Astrocyte of the cerebellum (primary cell): Measurements from ENCODE around the gene CNGA1.
"Not testable (repeated sequence)": the region's sequence is repeated elsewhere in the genome, so short reads cannot be mapped to it uniquely, and the experiment has no call there.

Source experiments
- DNase-seq: peaks from one replicate; pipeline ENCODE4 v3.0.0-alpha.2; 2011; ENCODE audit warnings: low read depth
- H3K4me3 ChIP-seq: 2 replicates; pipeline ENCODE4 v1.5.1; 2011; ENCODE audit warnings: mild to moderate bottlenecking, low read depth, low read length, moderate library complexity
- in situ Hi-C: cut with HindIII; loops from 2 replicates; pipeline ENCODE4 v1.10.0; 2017; ENCODE audit warnings: low sequenced_read_pairs
- TF ChIP-seq, protein P1 (sequence below): IDR thresholded peaks from 2 replicates; pipeline ENCODE4 v1.5.1; 2012; ENCODE audit warnings: low read length, low read depth, moderate library complexity, mild to moderate bottlenecking; ENCODE audit errors: missing control alignments

Gene CNGA1

DNA sequence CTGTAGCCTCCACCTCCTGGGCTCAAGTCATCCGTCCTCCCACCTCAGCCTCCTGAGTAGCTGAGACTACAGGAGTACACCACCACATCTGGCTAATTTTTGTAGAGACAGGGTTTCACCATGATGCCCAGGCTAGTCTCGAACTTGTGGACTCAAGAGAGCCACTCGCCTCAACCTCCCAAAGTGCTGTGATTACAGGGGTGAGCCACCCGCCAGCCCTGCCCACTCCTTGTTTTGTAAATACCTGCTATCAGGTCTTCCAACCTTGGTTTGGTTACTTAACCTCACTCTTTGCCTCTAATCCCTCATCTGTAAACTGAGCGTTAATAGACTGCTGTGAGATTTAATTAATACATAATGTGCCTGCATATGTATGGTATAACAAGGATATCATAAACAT lies 803 bp downstream of the CNGA1 start:
- no peak overlapping the region for H3K4me3 ChIP-seq
- in situ Hi-C loops, result no loop called here
- TF ChIP-seq, protein P1, sequence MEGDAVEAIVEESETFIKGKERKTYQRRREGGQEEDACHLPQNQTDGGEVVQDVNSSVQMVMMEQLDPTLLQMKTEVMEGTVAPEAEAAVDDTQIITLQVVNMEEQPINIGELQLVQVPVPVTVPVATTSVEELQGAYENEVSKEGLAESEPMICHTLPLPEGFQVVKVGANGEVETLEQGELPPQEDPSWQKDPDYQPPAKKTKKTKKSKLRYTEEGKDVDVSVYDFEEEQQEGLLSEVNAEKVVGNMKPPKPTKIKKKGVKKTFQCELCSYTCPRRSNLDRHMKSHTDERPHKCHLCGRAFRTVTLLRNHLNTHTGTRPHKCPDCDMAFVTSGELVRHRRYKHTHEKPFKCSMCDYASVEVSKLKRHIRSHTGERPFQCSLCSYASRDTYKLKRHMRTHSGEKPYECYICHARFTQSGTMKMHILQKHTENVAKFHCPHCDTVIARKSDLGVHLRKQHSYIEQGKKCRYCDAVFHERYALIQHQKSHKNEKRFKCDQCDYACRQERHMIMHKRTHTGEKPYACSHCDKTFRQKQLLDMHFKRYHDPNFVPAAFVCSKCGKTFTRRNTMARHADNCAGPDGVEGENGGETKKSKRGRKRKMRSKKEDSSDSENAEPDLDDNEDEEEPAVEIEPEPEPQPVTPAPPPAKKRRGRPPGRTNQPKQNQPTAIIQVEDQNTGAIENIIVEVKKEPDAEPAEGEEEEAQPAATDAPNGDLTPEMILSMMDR, result no peak
- no peak for DNase-seq

DNA sequence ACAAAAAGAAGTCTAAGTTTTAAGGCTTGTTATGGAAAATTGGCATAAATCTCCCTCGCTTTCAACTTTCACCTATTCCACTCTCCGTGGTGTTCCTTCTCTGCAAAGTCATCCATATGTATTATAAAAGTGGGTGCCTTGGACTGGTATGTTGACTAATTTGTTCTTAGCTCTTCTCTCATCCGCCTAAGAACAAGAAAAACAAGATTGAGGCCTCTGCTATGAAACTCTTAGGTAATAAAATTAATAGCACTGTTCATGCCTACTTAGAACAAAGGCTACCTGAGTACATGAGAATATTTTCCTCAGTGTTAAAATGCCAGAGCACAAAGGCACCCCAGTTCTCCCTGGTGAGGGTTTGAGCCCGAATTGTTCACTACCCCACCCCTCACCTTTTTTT lies 1.3 kb downstream of the CNGA1 start:
- in situ Hi-C loops, result no loop called here
- TF ChIP-seq, protein P1, result no peak
- no peak for DNase-seq
- H3K4me3 ChIP-seq, result no peak overlapping the region

DNA sequence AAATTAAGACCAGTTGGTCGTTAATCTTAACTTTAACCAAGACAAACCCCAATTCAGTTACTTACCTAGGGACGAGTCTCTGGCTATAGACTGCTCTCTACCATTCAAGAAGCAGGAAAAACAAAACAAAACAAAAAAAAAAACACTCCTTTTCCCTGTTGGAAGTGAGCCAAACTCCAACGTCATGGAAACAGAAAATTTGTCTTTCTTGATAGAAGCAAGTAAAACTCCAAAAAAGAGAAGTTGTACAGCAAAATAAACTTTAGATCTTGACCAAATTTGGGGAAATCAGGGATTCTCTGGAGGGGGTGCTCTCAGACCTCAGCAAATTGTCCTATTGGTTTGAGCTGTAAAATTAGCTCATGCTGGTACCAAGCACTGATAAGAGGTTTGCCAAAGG lies 3.7 kb downstream of the CNGA1 start:
- in situ Hi-C loops, result no loop called here
- TF ChIP-seq, protein P1, result no peak
- H3K4me3 ChIP-seq, result no peak overlapping the region
- no peak for DNase-seq

DNA sequence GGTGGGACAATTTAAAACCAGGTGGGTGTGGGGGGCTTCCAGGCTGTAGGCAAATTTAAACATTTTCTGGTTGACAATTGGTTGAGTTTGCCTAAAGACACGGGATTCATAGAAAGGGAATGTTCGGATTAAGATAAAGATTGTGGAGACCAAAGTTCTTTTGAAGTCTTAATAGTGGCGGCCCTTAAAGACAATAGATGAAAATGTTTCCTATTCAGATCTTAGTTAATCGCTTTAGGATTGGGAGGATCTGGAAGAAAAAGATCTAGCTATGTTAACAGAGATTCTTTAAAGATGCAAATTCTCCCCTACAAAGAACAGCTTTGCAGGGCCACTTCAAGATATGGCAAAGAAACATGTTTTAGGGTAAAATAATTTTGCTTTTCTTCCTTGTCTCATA lies 4.8 kb downstream of the CNGA1 start:
- in situ Hi-C loops, result no loop called here
- TF ChIP-seq, protein P1, result no peak
- DNase-seq, result no peak
- H3K4me3 ChIP-seq, result no peak overlapping the region

DNA sequence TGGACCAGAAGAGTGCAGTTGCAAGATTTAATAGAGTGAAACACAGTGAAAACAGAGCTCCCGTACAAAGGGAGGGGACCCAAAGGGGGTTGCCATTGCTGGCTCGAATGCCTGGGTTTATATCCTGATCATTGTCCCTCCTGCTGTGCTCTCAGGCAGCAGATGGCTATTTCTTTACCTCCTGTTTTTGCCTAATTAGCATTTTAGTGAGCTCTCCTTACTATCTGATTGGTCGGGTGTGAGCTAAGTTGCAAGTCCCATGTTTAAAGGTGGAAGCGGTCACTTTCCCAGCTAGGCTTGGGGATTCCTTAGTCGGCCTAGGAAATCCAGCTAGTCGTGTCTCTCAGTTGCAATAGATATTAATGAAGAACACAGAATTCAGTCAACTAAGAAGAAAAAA lies 5.6 kb downstream of the CNGA1 start:
- H3K4me3 ChIP-seq, DNase-seq, in situ Hi-C loops: not testable (repeated sequence)

DNA sequence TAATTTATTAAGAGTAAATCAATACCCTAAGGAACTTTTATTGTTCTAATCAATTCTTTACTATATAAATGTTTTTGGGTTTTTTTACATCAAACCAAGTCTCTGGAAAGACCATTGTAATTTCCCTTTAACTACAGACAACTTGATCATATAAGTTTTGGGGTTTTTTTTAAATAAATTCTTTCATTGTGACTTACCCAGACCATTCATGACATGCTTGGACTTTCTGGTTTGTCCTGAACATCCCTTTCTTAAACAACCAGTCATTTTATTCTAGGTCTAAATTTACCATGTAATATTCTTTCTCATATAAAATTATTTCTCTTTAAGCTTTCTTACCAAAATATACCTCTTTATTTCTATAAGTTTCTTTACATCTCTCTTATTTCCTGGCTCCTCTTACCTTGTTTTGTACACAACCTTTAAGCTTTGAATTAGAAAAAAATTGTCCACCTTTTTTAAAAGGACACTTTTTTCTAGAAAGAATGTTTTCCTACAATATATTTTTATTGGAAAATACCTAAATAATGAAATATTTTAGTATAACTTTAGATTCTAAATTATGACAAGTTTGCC lies 8.4 kb downstream of the CNGA1 start:
- TF ChIP-seq, protein P1, result no peak
- DNase-seq, result no peak
- in situ Hi-C loops, result no loop called here
- H3K4me3 ChIP-seq, result no peak overlapping the region

DNA sequence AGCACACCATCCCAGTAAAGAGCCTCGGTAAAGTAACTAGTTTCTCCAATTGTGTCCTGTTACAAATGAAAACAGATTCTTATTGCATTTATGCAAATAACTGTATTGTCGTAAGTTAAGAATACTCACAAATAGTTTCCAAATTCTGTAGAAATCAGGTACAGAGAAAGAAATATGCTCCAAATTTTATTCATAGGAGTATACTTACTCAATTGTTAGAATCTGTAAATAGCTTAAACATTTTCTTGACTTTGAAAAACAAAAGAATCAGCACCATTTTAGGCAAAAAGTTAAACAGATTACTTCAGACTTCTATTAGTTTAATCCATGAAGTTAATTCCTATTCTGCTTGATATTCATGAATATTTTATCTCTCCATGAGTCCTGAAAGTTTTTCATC lies 10.7 kb downstream of the CNGA1 start:
- H3K4me3 ChIP-seq, result no peak overlapping the region
- in situ Hi-C loops, result no loop called here
- no peak for DNase-seq
- TF ChIP-seq, protein P1, result no peak
